Measurements from ENCODE around the gene NKPD1. TPM values are rescaled to one million over a fixed set of nuclear protein-coding genes. Genes with fewer than 3 reads are reported as not detected.

The NKPD1 gene
- total and polyA plus RNA-seq, 2 donors (not counting 1 experiment from before 2014, with no cell fraction given), result 0.27 to 0.36 TPM

DNA sequence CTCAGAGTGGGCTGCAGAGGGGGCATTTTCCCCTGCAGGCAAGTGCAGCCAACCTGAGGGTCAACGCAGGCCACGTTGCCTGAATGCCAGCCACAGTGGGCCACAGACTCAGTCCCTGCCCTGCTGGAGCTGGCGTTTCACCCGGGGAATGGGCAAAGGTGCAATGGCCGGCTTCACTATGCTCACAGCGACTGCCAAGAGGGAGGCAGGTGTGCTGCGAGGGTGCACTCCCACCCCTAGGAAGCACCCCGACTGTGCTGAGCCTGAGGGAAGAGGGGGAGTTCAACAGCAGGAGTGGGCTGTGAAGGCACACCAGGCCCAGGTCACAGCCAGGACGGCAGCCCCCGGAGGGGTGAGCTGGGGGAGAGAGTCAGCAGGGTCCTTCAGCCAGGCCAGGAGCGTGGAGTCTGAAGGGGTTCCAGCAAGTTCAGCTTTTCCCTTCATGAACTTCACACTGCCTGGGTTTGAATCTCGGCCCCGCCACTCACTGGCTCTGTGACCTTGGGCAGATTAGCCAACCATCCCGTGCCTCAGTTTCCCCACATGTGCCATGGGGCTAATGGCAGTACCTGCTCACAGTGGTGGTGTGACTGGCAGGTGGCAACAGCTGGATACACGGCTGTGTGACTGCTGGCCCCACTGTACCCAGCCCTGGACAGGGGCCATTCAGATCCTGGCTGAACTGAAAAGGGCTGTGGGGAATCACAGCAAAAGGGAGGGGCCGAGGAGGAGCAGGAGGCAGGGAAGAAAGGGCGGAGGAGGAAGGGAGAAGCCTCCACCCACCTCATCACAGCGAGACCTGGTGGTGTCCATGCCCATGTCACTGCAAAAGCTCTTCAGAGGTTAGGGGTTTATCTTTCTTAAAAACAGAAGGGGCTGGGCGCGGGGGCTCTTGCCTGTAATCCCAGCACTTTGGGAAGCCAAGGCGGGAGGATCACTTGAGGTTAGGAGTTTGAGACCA lies 9.6 kb upstream of the NKPD1 start:
- no peak for ATAC-seq (ENCODE audit: low read depth)
- Histone ChIP-seq H2AFZ (ENCODE audit: insufficient read depth, low read depth, low read length, poor library complexity, severe bottlenecking) (no peak overlapping the region), H3K36me3 (replicated peaks in 1 of 2; ENCODE audit: control extremely low read depth in 1 of 2, control insufficient read depth in 1 of 2, extremely low read depth in 1 of 2, insufficient read depth in 2 of 2, low read length in 1 of 2) (peaks cover 0 to 7% of the 10 kb centered on the region in 2 experiments), H3K4me2 (replicated peaks; ENCODE audit: low read depth, low read length, poor library complexity, severe bottlenecking) (no peak overlapping the region), H4K20me1 (ENCODE audit: control insufficient read depth, insufficient read depth, low read length, poor library complexity, severe bottlenecking) (peaks cover 26% of the 10 kb centered on the region), H3K27me3 (replicated peaks in 1 of 4; ENCODE audit: control extremely low read depth in 1 of 4, control insufficient read depth in 3 of 4, insufficient read depth in 4 of 4, low read length in 3 of 4) (no peaks in the 10 kb centered on the region), H3K4me1 (ENCODE audit: control insufficient read depth in 2 of 2, insufficient read depth in 2 of 2, low read length in 2 of 2) (peaks cover 16 to 30% of the 10 kb centered on the region in 2 donors), H3K27ac (ENCODE audit: low read length in 2 of 2) (no peak overlapping the region), H3K9ac (ENCODE audit: low read length) (no peak overlapping the region), H3K79me2 (ENCODE audit: control insufficient read depth, insufficient read depth, low read length) (peaks cover 67% of the 10 kb centered on the region), H3K9me3 (ENCODE audit: control extremely low read depth in 1 of 3, control insufficient read depth in 2 of 3, insufficient read depth in 1 of 3, low read length in 2 of 3) (no peaks in the 10 kb centered on the region), H3K4me3 (ENCODE audit: control extremely low read depth in 1 of 5, extremely low read depth in 1 of 5, insufficient read depth in 1 of 5, low read depth in 2 of 5, low read length in 4 of 5) (no peak overlapping the region)
- no peaks in the 10 kb centered on the region for H3K27me3 Mint-ChIP-seq
- no peak overlapping the region for H3K27ac Mint-ChIP-seq
- TF ChIP-seq EZH2 (IDR thresholded peaks at IDR 0.05; ENCODE audit: borderline replicate concordance, insufficient read depth, low read depth, low read length, poor library complexity, severe bottlenecking), result no peak
- TF ChIP-seq, protein P1, sequence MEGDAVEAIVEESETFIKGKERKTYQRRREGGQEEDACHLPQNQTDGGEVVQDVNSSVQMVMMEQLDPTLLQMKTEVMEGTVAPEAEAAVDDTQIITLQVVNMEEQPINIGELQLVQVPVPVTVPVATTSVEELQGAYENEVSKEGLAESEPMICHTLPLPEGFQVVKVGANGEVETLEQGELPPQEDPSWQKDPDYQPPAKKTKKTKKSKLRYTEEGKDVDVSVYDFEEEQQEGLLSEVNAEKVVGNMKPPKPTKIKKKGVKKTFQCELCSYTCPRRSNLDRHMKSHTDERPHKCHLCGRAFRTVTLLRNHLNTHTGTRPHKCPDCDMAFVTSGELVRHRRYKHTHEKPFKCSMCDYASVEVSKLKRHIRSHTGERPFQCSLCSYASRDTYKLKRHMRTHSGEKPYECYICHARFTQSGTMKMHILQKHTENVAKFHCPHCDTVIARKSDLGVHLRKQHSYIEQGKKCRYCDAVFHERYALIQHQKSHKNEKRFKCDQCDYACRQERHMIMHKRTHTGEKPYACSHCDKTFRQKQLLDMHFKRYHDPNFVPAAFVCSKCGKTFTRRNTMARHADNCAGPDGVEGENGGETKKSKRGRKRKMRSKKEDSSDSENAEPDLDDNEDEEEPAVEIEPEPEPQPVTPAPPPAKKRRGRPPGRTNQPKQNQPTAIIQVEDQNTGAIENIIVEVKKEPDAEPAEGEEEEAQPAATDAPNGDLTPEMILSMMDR (IDR thresholded peaks at IDR 0.05), result no peak
- intact Hi-C loops (cut with micrococcal nuclease), result no loop called here
- no peak for DNase-seq
- H3K4me3 Mint-ChIP-seq, result no peak overlapping the region
- POLR2A ChIA-PET, result no interaction called here
- CTCF ChIA-PET, result interaction anchor here (0.6 to 1.6 kb wide), 3 partner anchors 13 to 19 kb away, joined by 3 to 6 read pairs (median 3); no protein-coding TSS in a partner anchor
- H3K9me3 Mint-ChIP-seq (ENCODE audit: insufficient read depth), result no peaks in the 10 kb centered on the region
- H3K4me1 Mint-ChIP-seq, result peaks cover 24% of the 10 kb centered on the region
- 92% methylated on average over 17 of the region's 21 CpGs for WGBS (ENCODE audit: insufficient coverage)

DNA sequence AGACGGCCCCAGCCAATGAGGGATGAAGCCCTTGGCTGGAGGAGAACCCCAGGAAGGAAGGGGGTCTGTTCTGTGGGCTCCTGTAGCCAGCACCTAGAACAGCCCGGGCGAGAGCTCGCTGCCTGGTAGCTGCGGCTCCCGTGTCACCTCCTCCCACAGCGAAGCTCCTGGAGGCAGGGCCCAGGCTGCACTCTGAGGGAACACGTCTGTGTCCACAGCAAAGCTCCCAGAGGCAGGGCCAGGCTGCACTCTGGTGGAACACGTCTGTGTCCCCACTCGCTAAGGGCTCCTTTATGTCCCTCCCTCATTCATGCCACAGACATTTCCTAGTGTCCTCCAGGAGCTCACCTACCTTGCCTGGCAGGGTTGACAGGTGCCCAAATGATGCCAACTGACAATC lies 8.8 kb upstream of the NKPD1 start:
- no peak for DNase-seq
- H3K9me3 ChIP-seq (ENCODE audit: control extremely low read depth in 1 of 3, control insufficient read depth in 2 of 3, insufficient read depth in 1 of 3, low read length in 2 of 3), result no peaks in the 10 kb centered on the region
- Mint-ChIP-seq H3K27me3 (no peaks in the 10 kb centered on the region), H3K4me3 (no peak overlapping the region), H3K4me1 (peaks cover 26% of the 10 kb centered on the region), H3K27ac (no peak overlapping the region), H3K9me3 (ENCODE audit: insufficient read depth) (no peaks in the 10 kb centered on the region)
- H3K4me2 ChIP-seq (replicated peaks; ENCODE audit: low read depth, low read length, poor library complexity, severe bottlenecking), result no peak overlapping the region
- peaks cover 23 to 38% of the 10 kb centered on the region in 2 donors for H3K4me1 ChIP-seq (ENCODE audit: control insufficient read depth in 2 of 2, insufficient read depth in 2 of 2, low read length in 2 of 2)
- H3K27me3 ChIP-seq (replicated peaks in 1 of 4; ENCODE audit: control extremely low read depth in 1 of 4, control insufficient read depth in 3 of 4, insufficient read depth in 4 of 4, low read length in 3 of 4), result no peaks in the 10 kb centered on the region
- WGBS (ENCODE audit: insufficient coverage), result over 99% methylated on average over 10 of the region's 10 CpGs
- TF ChIP-seq, protein P1 (IDR thresholded peaks at IDR 0.05), result no peak
- H3K79me2 ChIP-seq (ENCODE audit: control insufficient read depth, insufficient read depth, low read length), result peaks cover 63% of the 10 kb centered on the region
- H3K27ac ChIP-seq (ENCODE audit: low read length in 2 of 2), result no peak overlapping the region
- no peak overlapping the region for H3K4me3 ChIP-seq (ENCODE audit: control extremely low read depth in 1 of 5, extremely low read depth in 1 of 5, insufficient read depth in 1 of 5, low read depth in 2 of 5, low read length in 4 of 5)
- H3K36me3 ChIP-seq (replicated peaks in 1 of 2; ENCODE audit: control extremely low read depth in 1 of 2, control insufficient read depth in 1 of 2, extremely low read depth in 1 of 2, insufficient read depth in 2 of 2, low read length in 1 of 2), result peaks cover 0 to 7% of the 10 kb centered on the region in 2 experiments
- CTCF ChIA-PET, result interaction anchor here (0.6 kb wide), 1 partner anchor 20 kb away, joined by 3 read pairs; no protein-coding TSS in a partner anchor
- no peak overlapping the region for H2AFZ ChIP-seq (ENCODE audit: insufficient read depth, low read depth, low read length, poor library complexity, severe bottlenecking)
- H3K9ac ChIP-seq (ENCODE audit: low read length), result no peak overlapping the region
- POLR2A ChIA-PET, result no interaction called here
- intact Hi-C loops (cut with micrococcal nuclease), result no loop called here
- peaks cover 26% of the 10 kb centered on the region for H4K20me1 ChIP-seq (ENCODE audit: control insufficient read depth, insufficient read depth, low read length, poor library complexity, severe bottlenecking)
- ATAC-seq (ENCODE audit: low read depth), result no peak

Measured in B cell (primary cell).